ENCODE data around the gene ZNF519. TPM values are rescaled to one million over a fixed set of nuclear protein-coding genes. Genes with fewer than 3 reads are reported as not detected.
"Not testable (repeated sequence)": the region's sequence is repeated elsewhere in the genome, so short reads cannot be mapped to it uniquely, and the experiment has no call there.

ZNF519 gene
- polyA plus RNA-seq, 1 donor (not counting 4 experiments of a cell fraction or from before 2014, with no cell fraction given), result 3.6 TPM

DNA sequence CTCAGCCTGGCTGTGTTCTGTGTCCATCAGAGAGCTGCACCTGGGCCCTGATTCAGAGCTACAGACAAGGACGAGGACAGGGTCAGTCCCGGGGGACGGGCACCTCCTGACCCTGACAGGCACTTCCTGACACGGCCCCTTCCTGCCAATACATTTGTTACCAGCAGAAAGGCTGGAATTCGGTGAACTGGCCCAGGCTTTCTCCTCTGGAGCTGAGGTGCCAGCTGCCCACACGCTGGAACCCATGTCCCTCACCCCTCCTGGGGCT, 12.3 kb upstream of the ZNF519 start:
- Histone ChIP-seq H3K9me3 (ENCODE audit: control insufficient read depth, low read depth, low read length) (no peaks in the 10 kb centered on the region), H3K27ac (ENCODE audit: control insufficient read depth, insufficient read depth, low read length) (no peak overlapping the region), H3K9me1 (ENCODE audit: control insufficient read depth, extremely low read depth, insufficient read depth, low read length) (no peaks in the 10 kb centered on the region), H3K36me3 (ENCODE audit: control insufficient read depth in 2 of 2, extremely low read depth in 1 of 2, insufficient read depth in 2 of 2, low read length in 2 of 2) (no peaks in the 10 kb centered on the region), H3K4me3 (ENCODE audit: control insufficient read depth in 2 of 3, extremely low read depth in 1 of 3, insufficient read depth in 2 of 3, low read depth in 1 of 3, low read length in 3 of 3) (no peak overlapping the region), H4K20me1 (ENCODE audit: control insufficient read depth, extremely low read depth, insufficient read depth, low read length) (no peaks in the 10 kb centered on the region), H3K79me2 (ENCODE audit: control insufficient read depth, insufficient read depth, low read length) (no peaks in the 10 kb centered on the region), H3K27me3 (ENCODE audit: control insufficient read depth, extremely low read depth, insufficient read depth, low read length) (no peaks in the 10 kb centered on the region), H3K9ac (ENCODE audit: control insufficient read depth, extremely low read depth, insufficient read depth, low read length) (no peak overlapping the region), H2AFZ (ENCODE audit: control insufficient read depth, low read length) (no peak overlapping the region), H3K4me2 (ENCODE audit: control insufficient read depth, extremely low read depth, insufficient read depth, low read depth, low read length) (no peak overlapping the region), H3K4me1 (ENCODE audit: control insufficient read depth, extremely low read depth, insufficient read depth, low read length) (no peaks in the 10 kb centered on the region)
- no peak for TF ChIP-seq EZH2 (IDR thresholded peaks at IDR 0.05; ENCODE audit: low read length)
- TF ChIP-seq, protein P1, sequence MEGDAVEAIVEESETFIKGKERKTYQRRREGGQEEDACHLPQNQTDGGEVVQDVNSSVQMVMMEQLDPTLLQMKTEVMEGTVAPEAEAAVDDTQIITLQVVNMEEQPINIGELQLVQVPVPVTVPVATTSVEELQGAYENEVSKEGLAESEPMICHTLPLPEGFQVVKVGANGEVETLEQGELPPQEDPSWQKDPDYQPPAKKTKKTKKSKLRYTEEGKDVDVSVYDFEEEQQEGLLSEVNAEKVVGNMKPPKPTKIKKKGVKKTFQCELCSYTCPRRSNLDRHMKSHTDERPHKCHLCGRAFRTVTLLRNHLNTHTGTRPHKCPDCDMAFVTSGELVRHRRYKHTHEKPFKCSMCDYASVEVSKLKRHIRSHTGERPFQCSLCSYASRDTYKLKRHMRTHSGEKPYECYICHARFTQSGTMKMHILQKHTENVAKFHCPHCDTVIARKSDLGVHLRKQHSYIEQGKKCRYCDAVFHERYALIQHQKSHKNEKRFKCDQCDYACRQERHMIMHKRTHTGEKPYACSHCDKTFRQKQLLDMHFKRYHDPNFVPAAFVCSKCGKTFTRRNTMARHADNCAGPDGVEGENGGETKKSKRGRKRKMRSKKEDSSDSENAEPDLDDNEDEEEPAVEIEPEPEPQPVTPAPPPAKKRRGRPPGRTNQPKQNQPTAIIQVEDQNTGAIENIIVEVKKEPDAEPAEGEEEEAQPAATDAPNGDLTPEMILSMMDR (optimal IDR thresholded peaks at IDR 0.05 in 1 of 3, IDR thresholded peaks at IDR 0.05 in 1 of 3, conservative IDR thresholded peaks at IDR 0.05 in 1 of 3; ENCODE audit: extremely low read depth in 1 of 3, insufficient read depth in 2 of 3, low read length in 3 of 3), result no peak
- dilution Hi-C loops (cut with MboI; ENCODE audit: extremely low pct_ligation_motif_present, low sequenced_read_pairs), result no loop called here
- FAIRE-seq (no peak), DNase-seq (ENCODE audit: low read depth, low spot score) (no peak)

DNA sequence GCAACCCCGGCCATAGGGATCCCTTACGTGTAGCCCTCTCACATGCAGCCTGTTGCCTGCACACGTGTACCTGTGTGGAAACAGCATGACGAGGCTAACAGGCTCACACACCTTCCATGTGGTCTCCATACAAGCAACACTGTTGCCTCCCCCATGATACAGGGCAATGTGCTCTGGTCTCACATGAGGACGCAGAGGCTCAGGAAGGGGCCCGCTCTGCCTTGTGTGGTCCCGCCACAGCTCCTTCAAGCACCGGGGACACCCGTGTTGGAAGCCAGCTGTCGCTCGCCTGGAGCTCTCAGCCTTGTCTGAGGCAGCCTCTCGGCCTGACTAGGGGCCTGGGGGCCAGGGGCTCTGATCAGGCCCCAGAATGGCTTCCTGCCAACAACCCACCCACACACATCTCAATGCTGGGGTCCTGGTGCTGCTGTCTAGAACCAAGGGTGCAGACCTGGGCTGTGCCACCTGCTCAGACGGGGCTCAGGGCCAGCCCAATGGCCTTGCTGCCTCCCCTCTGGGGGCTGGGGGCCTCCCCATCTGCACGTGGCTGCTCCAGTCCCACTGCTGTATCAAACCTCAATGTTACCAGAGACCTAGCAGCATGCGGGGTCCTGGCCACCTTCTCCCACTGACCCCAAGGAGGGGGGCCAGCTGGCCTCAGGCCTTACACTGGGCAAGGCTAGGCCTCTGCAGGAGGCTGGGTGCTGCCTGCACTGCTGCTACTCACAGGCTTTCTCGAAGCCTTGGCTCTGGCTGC, 11.8 kb upstream of the ZNF519 start:
- H4K20me1 ChIP-seq (ENCODE audit: control insufficient read depth, extremely low read depth, insufficient read depth, low read length); H3K27ac ChIP-seq (ENCODE audit: control insufficient read depth, insufficient read depth, low read length); H3K27me3 ChIP-seq (ENCODE audit: control insufficient read depth, extremely low read depth, insufficient read depth, low read length); H3K36me3 ChIP-seq (ENCODE audit: control insufficient read depth in 2 of 2, extremely low read depth in 1 of 2, insufficient read depth in 2 of 2, low read length in 2 of 2); H2AFZ ChIP-seq (ENCODE audit: control insufficient read depth, low read length); H3K4me1 ChIP-seq (ENCODE audit: control insufficient read depth, extremely low read depth, insufficient read depth, low read length); DNase-seq (ENCODE audit: low read depth, low spot score); H3K4me3 ChIP-seq (ENCODE audit: control insufficient read depth in 2 of 3, extremely low read depth in 1 of 3, insufficient read depth in 2 of 3, low read depth in 1 of 3, low read length in 3 of 3); H3K4me2 ChIP-seq (ENCODE audit: control insufficient read depth, extremely low read depth, insufficient read depth, low read depth, low read length); H3K79me2 ChIP-seq (ENCODE audit: control insufficient read depth, insufficient read depth, low read length); H3K9me1 ChIP-seq (ENCODE audit: control insufficient read depth, extremely low read depth, insufficient read depth, low read length); FAIRE-seq; H3K9me3 ChIP-seq (ENCODE audit: control insufficient read depth, low read depth, low read length); H3K9ac ChIP-seq (ENCODE audit: control insufficient read depth, extremely low read depth, insufficient read depth, low read length); dilution Hi-C loops (cut with MboI; ENCODE audit: extremely low pct_ligation_motif_present, low sequenced_read_pairs): not testable (repeated sequence)

DNA sequence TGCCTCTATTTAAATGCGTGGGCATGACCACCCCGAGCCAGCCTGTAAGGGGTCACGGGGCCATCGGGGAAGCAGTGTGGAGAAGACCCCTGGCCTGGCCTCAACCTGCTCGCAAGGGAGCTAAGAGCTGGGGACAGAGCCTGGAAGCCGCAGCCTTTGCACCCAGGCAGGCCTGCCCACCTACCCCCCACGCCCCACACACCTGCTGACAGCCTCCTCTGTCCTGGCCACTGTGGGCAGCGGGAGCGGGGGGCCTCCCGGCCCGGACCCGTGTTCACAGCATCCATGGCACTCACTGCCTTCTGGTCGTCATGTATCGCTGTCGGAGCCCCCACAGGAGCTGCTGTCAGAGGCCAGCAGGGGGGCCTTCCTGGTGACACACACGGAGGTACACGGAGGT, 11.2 kb upstream of the ZNF519 start:
- FAIRE-seq; DNase-seq (ENCODE audit: low read depth, low spot score); dilution Hi-C loops (cut with MboI; ENCODE audit: extremely low pct_ligation_motif_present, low sequenced_read_pairs): not testable (repeated sequence)

DNA sequence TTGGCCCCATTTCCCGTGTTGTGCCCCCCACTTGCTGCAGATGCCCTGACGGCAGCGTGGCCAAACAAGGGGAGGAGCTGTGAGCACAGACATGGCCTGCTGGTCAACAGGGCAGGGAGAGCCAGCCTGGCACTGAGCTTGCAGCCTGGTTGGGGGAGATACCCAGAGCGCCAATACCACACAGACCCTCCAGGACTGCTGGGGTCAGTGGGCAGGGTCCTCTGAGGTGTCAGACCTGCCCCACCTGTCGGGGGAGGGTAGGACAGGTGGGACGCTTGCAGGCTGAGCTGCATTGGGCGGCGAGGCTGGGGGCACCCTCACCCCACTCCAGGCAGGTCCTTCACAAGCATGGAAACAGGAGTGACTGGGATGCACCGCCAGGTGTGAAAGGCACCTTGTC, 9.9 kb upstream of the ZNF519 start:
- H3K4me3 ChIP-seq (ENCODE audit: control insufficient read depth in 2 of 3, extremely low read depth in 1 of 3, insufficient read depth in 2 of 3, low read depth in 1 of 3, low read length in 3 of 3); H3K79me2 ChIP-seq (ENCODE audit: control insufficient read depth, insufficient read depth, low read length); dilution Hi-C loops (cut with MboI; ENCODE audit: extremely low pct_ligation_motif_present, low sequenced_read_pairs); FAIRE-seq; H3K27me3 ChIP-seq (ENCODE audit: control insufficient read depth, extremely low read depth, insufficient read depth, low read length); H2AFZ ChIP-seq (ENCODE audit: control insufficient read depth, low read length); H4K20me1 ChIP-seq (ENCODE audit: control insufficient read depth, extremely low read depth, insufficient read depth, low read length); H3K4me1 ChIP-seq (ENCODE audit: control insufficient read depth, extremely low read depth, insufficient read depth, low read length); H3K9me1 ChIP-seq (ENCODE audit: control insufficient read depth, extremely low read depth, insufficient read depth, low read length); H3K27ac ChIP-seq (ENCODE audit: control insufficient read depth, insufficient read depth, low read length); DNase-seq (ENCODE audit: low read depth, low spot score); H3K9ac ChIP-seq (ENCODE audit: control insufficient read depth, extremely low read depth, insufficient read depth, low read length); H3K36me3 ChIP-seq (ENCODE audit: control insufficient read depth in 2 of 2, extremely low read depth in 1 of 2, insufficient read depth in 2 of 2, low read length in 2 of 2); H3K4me2 ChIP-seq (ENCODE audit: control insufficient read depth, extremely low read depth, insufficient read depth, low read depth, low read length); H3K9me3 ChIP-seq (ENCODE audit: control insufficient read depth, low read depth, low read length): not testable (repeated sequence)

More for the DNA sequence above, 11.2 kb upstream of the ZNF519 start:
- H3K4me1 ChIP-seq (ENCODE audit: control insufficient read depth, extremely low read depth, insufficient read depth, low read length); H3K36me3 ChIP-seq (ENCODE audit: control insufficient read depth in 2 of 2, extremely low read depth in 1 of 2, insufficient read depth in 2 of 2, low read length in 2 of 2); H3K9me3 ChIP-seq (ENCODE audit: control insufficient read depth, low read depth, low read length); H3K27ac ChIP-seq (ENCODE audit: control insufficient read depth, insufficient read depth, low read length); H3K9ac ChIP-seq (ENCODE audit: control insufficient read depth, extremely low read depth, insufficient read depth, low read length); H3K4me2 ChIP-seq (ENCODE audit: control insufficient read depth, extremely low read depth, insufficient read depth, low read depth, low read length); H3K9me1 ChIP-seq (ENCODE audit: control insufficient read depth, extremely low read depth, insufficient read depth, low read length); H3K27me3 ChIP-seq (ENCODE audit: control insufficient read depth, extremely low read depth, insufficient read depth, low read length); H2AFZ ChIP-seq (ENCODE audit: control insufficient read depth, low read length); H4K20me1 ChIP-seq (ENCODE audit: control insufficient read depth, extremely low read depth, insufficient read depth, low read length); H3K4me3 ChIP-seq (ENCODE audit: control insufficient read depth in 2 of 3, extremely low read depth in 1 of 3, insufficient read depth in 2 of 3, low read depth in 1 of 3, low read length in 3 of 3); H3K79me2 ChIP-seq (ENCODE audit: control insufficient read depth, insufficient read depth, low read length): not testable (repeated sequence)
